Anterior cingulate cortex (tissue), 58 donors: Measurements from ENCODE around the gene ACBD6.

Source experiments
- DNase-seq, 58 donors: peaks; one replicate each; lab custom pipeline; 2025; lab: John Stamatoyannopoulos, UW

The ACBD6 gene

DNA sequence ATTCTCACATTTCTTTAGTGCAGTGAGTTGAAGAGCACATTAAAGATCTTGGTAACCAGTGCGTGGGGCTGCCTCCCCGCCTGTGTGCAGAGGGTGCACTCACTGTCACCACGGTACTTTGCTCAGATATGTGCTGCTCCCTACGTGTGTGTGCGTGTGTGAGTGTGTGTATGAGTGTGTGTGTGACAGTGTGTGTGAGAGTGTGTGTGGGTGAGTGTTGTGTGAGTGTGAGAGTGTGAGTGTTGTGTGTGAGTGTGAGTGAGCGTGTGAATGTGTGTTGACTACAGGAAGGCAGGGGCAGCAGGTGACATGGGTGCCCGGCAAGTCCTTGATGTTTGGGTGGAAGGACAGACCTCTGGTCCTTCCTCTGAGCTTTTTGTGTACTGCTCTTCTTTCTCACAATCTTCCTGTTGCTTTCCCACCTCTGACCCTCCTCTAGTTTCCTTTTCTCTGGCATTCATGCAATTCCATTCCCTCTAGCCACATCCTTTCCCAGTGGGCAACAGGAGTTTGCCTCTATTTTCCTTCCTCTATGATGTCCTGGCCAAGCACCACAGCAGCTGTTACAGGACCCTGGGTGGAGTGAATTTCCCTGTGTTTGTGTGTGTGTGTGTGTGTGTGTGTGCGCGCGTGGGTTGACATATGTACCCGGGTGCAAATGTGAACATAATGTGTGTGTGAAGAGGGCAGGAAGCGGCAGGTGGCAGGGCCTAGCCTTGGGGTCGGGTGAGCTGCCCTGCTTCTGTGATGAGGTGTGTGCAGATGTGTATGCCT is 252.5 kb downstream of the ACBD6 start:
- DNase-seq = no peak

DNA sequence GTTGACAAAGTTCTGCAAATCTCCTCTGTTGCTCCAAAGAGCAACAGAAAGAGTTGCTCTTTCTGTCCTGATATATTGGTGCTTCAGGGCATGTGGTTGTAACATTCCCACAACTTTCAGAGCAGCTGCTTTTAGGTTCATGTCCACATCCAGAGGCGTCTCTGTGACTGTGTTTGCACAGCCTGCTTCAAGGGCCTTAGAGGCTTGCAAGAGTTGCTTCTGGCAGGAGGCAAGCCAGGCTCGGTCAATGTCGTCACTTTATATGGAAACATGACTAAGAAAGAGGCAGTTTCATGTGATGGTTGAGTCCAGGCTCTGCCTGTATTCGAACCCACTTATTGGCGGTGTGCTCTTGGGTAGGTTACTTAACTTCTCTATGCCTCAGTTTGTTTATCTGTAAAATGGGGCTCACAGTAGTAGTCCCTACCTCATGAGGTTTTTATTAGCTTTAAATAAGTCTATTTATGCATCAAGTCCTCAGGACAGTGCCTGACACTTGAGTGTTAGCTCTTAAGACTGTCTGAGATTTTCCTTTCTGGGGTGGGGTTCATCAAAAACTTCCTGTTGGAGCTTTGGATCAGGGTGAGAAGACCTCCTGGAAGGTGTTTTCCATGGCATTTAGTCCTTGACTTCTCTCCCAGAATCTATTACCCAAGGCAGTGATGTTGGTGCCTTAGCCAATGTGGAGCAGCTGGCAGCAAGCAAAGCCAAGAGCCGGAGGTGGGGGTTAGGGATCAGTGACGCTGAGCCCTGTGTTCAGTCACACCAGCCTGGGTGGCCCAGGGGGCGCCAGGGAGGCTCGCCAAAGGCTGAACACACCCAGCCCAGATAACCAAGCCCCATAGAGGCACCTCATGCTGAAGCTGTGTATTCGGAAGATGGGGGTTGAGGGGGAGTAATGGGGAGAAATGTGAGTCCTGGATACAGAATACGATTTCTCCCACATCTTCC is 253.4 kb downstream of the ACBD6 start:
- DNase-seq = no peak

- DNase-seq = no peak
These were observed 254.2 kb downstream of the ACBD6 start for GRCh38 chr1:180248176-180248575.

DNA sequence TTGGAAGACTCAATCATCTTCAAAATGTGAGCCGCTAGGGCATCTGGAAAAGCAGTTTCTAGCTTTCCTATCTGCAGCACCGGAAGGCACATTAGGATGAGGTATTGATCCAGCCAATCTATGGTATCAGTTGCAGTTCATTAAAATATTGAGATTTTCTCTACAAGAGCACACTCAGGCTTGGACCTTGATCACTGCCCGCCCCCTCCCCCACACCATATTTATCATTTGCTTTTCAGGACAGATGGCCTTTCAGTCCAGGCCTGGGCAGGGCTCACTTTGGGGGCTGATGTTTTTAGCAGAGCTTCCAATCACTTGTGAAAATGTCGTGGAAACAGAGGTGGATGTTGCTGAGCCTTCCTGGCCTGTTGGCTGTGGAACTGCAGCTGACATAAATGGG is 254.8 kb downstream of the ACBD6 start:
- no peak for DNase-seq

- DNase-seq = no peak
These were observed 255.3 kb downstream of the ACBD6 start for GRCh38 chr1:180247061-180247460.

DNA sequence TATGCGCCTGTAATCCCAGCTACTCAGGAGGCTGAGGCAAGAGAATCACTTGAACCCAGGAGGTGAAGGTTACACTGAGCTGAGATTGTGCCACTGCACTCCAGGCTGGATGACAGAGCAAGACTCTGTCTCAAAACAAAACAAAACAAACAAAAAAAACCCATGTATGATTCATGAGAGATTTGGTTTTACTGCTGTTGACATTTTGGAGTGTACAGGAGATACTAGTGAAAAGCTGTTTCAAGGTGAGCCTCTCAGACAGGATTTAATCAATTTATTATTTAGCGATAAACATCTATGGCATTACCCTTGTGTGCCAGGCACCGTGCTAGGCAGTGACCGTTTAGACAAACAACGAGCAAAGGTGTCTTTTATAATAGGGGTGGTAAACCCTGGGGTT is 255.8 kb downstream of the ACBD6 start:
- DNase-seq = no peak

DNA sequence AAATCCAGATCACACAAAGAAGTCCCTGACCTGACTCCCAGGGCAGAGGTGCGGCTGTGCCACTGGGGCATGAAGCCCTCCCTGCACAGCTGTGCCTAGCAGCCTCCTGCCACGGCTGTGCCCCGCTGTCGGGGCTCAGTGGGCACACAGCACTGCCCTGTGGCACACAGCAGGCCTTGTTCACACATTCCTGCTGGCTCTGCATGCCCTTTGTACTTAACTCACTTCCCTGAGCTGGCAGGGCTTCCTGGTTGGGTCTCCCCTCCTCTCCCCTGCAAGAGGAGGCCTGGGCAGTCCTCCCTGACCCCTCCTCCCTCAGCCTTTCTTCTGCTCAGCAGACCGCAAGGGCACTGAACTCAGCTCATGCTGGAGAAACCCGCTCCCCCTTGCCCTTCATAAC is 257.5 kb downstream of the ACBD6 start:
- no peak for DNase-seq

DNA sequence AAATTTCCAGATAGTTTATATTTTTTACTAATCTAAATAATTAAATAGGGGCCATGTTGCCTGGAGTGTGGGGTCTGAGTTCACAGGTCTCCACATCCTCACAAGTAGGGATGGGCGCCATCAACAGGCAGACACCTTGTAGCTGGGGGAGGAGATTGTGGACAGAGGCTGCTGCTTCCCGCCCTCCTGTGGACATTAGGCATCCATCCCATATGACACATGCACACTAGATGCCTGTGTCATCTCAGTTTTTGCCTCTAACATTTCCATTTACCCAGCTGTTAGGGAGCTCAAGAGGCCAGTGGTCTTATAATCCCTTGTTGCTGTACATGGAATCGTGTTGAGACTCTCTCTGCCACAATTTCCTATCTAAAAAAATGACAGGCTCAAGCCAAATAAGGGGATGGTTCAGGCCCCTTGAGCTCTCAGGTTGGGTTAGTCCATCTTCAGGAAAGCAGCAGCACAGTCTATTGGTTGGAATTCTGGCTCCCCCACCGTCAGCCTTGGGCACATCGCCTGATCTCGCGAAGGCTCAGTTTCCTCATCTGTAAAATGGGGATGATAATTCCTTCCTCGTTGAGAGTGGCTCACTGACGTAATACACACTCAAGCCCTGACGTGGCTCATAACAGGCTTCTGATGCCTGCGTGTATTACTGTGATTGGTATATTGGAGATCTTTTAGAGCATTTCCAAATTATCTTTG is 258.7 kb downstream of the ACBD6 start:
- DNase-seq = no peak

- DNase-seq = no peak
These were observed 260.4 kb downstream of the ACBD6 start for GRCh38 chr1:180241716-180242544.

DNA sequence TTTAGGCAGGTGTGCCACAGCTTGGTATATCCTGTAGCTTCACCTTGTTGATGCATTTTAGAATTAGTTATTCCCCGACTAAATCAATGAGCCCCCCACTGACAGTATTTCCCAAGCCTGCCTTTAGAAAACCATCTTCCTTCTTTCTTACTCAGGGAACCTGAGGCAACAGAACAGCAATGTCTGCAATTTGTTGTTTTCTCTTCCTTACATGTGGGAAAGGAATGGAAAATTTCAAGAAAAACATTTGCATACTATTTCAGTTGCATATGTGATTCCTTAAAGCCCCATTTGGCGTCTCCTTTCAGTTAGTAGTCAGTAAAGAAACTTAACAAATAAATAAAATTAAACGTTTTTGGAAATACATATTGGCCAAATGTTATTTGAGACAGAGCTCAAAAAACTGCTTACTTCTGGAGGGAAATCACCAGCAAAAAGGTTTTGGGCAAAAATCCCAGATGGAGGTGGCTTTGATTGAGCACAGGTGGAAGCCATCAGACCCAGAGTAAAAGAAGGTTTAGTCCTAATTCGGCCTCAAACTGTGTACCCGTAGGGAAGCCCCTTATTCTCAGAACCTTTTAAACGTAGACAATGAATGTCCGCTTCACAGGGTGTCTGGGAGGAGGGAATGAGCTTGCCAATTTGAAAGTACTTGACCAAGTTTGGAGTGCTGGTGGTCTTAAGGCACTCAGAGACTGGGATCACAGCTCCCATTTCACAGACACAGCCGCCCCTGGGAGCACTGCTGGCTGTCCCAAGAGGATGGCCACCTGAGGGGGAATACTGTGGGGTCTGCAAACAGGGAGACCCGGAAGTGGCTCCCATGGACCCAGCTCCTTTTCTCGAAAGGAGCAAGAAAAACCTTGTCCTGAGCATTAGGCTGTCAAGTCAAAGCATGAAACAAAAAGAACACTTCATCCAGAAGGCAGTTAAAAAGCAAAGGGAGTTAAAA is 263.0 kb downstream of the ACBD6 start:
- DNase-seq = no peak

DNA sequence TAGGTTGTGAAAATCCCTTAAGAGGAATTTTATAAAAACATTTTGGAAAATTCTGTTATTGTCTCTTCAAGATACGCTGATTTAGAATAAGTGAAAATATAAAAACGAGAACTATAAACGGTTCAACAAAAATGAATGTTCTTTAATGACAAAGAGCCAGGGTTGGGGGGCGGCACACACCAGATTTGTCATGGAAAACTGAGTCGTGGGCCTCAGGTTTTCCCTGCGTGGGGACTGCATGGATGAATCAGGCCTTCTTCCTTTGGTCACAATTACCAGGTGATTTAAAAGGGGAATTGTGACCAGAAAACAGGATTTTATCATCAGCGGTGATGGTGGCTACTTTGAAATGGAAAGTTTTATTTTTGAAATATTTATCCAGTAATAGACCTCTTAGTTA is 263.7 kb downstream of the ACBD6 start:
- DNase-seq = no peak
